Kidney epithelial cell (primary cell): ENCODE results near the gene IFT74. TPM values are rescaled to one million over a fixed set of nuclear protein-coding genes. Genes with fewer than 3 reads are reported as not detected.

ENCODE experiments used
- DNase-seq: peaks from one replicate; pipeline ENCODE4 v3.0.0-alpha.2; 2010; ENCODE audit warnings: low read depth
- H3K27me3 ChIP-seq: 2 replicates; pipeline ENCODE4 v1.6.0; 2011; ENCODE audit warnings: low read length; ENCODE audit not compliant: control insufficient read depth, insufficient read depth
- H3K36me3 ChIP-seq: 2 replicates; pipeline ENCODE4 v1.5.1; 2011; ENCODE audit warnings: low read length; ENCODE audit not compliant: control insufficient read depth, insufficient read depth
- H3K4me3 ChIP-seq: 2 replicates; pipeline ENCODE4 v1.5.1; 2011; ENCODE audit warnings: low read depth, mild to moderate bottlenecking, control low read depth, low read length
- total RNA-seq: library from RNA; depleted of rRNA; stranded (reverse); fragments of >200 nt; gene quantifications from 2 replicates; pipeline ENCODE4 v1.2.3, GENCODE V29; 2015
- TF ChIP-seq, protein P1 (sequence below): IDR thresholded peaks from 2 replicates; pipeline ENCODE4 v1.5.1; 2011; ENCODE audit warnings: mild to moderate bottlenecking, moderate library complexity, low read length, control low read depth, inconsistent platforms; ENCODE audit not compliant: insufficient read depth, poor library complexity, severe bottlenecking

IFT74 gene
- total RNA-seq, 1 donor from 2014 or later = 17.5 TPM

DNA sequence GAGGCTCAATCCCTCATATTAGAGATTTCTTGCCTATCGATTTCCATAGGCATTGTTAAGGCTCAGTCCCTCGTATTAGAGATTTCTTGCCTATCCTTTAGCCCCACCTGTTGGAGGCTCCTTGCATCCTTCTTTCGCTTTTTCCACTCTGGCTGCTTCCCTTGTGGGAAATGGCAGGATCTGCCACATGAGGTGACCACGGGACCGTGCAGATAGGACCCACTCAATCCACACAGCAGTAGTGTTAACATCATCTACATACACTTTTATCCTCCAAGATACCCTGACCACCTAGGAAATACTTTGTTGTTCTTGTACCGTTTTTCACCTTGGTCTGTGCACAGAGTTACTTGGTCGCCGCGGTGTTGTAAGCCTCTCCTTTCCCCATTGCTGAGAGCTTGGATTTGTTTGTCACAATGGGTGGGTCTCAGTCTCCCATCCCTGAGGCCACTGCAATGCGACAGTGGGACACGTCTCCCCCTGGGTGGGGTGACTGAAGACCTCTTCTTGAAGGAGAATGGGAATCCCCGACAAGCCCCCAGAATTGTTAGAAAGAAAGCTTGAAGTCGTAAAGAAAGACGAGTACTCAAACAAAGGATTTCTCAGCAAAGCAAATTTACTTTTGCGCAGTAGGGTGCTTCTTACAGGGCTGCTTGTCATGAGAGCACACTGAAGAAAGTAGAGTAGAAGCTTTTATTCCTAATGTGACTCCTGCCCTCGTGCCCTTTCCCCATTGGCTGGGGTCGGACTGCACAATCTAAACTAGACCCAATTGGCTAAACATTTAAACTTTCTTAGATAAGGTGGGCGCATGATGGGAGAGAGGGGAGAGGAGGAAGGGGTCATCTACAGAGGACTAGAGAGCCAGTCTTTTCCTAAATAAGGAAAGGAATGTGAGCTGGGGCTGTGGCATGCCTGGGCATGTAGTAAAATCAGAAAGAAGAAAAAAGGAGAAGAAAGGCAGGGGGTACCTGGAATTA is 19.8 kb downstream of the IFT74 start:
- DNase-seq = no peak
- H3K4me3 ChIP-seq = no peak overlapping the region

DNA sequence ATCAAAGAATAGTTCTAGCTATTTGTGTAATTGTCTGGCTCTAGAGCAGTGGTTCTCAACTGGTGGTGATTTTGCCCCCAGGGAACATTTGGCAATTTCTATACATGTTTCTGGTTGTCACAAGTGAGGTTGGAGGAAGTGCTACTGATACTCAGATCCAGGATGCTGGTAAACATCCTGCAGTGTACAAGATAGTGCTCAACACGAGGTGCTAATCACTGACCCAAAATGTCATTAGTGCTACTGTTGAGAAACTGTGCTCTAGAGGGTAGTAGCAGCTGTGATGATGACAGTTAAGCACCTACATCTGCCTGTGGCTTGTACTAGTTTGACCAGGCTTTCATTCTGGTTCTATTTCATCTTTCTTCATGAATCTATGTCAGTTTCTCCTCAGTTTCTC is 27.1 kb downstream of the IFT74 start:
- no peak for DNase-seq
- Histone ChIP-seq H3K27me3 (no peaks in the 10 kb centered on the region), H3K36me3 (no peaks in the 10 kb centered on the region), H3K4me3 (no peak overlapping the region)
- TF ChIP-seq, protein P1, sequence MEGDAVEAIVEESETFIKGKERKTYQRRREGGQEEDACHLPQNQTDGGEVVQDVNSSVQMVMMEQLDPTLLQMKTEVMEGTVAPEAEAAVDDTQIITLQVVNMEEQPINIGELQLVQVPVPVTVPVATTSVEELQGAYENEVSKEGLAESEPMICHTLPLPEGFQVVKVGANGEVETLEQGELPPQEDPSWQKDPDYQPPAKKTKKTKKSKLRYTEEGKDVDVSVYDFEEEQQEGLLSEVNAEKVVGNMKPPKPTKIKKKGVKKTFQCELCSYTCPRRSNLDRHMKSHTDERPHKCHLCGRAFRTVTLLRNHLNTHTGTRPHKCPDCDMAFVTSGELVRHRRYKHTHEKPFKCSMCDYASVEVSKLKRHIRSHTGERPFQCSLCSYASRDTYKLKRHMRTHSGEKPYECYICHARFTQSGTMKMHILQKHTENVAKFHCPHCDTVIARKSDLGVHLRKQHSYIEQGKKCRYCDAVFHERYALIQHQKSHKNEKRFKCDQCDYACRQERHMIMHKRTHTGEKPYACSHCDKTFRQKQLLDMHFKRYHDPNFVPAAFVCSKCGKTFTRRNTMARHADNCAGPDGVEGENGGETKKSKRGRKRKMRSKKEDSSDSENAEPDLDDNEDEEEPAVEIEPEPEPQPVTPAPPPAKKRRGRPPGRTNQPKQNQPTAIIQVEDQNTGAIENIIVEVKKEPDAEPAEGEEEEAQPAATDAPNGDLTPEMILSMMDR = no peak

More for the DNA sequence above, 19.8 kb downstream of the IFT74 start:
- TF ChIP-seq, protein P1 = peak; percentile 30
- Histone ChIP-seq H3K36me3 (no peaks in the 10 kb centered on the region), H3K27me3 (no peaks in the 10 kb centered on the region)

DNA sequence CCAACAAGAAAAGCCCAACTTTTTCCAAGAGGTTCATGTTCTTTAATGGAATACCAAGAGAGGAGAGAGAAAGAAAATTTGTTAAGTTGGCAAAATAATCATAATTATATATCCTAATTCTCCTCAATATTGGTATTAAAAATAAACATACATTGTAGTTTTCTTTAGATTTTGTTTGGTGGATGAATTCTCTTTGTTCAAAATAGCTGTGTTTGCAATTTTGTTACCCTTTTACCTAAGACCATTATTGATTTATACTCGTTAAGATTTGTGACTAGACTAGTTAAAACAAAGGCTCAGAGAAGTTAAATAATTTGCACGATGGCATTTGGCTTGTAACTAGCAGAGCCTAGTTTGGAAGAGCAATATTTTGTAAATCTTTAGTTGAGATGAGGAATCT is 39.6 kb downstream of the IFT74 start:
- TF ChIP-seq, protein P1 = no peak
- Histone ChIP-seq H3K4me3 (no peak overlapping the region), H3K36me3 (no peaks in the 10 kb centered on the region), H3K27me3 (no peaks in the 10 kb centered on the region)
- DNase-seq = no peak

DNA sequence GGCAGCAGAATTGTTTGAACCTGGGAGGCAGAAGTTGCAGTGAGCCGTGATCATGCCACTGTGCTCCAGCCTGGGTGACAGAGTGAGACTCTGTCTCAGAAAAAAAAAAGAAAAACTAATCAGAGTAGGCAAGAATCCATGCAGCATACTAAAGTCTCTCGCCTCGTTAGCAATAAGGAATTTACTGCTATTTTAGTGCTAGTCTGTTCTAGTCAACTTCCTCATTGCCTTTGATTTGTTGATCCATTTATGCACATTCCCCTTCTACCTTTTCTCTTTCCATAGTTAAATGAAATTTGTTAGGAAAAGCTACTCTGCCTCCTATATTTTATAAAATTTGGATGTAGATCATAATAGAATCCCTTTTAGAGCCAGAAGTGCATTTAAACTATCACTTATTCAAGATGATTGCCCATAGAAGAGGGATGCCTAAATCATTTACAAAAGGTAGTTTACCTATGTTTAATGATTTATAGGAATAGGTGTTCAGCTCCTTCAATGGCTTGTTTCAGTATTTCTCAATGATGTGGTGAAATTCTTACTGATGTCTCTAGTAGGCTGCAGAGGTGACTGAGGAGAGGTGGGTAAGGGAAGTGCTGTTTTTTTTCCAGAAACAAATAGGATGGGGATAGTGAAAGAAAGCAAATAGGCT is 47.3 kb downstream of the IFT74 start:
- DNase-seq = peak; percentile 7
- TF ChIP-seq, protein P1 = no peak

DNA sequence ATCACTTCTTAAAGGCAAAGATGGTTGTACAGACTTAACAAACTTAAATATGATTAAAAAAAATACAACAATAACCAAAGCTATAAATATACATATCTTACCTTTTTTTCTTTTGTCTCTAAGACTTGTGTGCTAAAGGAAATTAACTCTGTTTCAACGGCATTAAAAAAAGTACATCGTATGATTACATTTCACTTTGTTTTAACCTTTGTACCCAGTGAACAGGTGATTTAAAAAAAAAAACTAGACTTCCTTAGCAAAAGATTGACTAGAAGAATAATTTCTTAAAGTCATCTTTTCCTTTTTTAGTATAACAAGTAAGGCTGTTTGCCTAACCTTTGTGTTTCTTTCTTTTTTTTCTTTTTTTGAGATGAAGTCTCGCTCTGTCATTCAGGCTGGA is 49.3 kb downstream of the IFT74 start, which contains the start of gene LRRC19:
TSS of gene LRRC19 (minus strand) at position 182 of the 400 bp plus-strand sequence. CDS start 5,978 bp downstream, outside the sequence.
- H3K4me3 ChIP-seq = no peak within 1 kb of the TSS

More for the DNA sequence above, 47.3 kb downstream of the IFT74 start:
- Histone ChIP-seq H3K36me3 (no peaks in the 10 kb centered on the region), H3K27me3 (no peaks in the 10 kb centered on the region), H3K4me3 (no peak overlapping the region)

More for the DNA sequence above, 49.3 kb downstream of the IFT74 start, which contains the start of gene LRRC19:
- TF ChIP-seq, protein P1 = no peak
- no peaks in the 10 kb centered on the region for H3K36me3 ChIP-seq
- no peaks in the 10 kb centered on the region for H3K27me3 ChIP-seq
- no peak for DNase-seq
